Measurements from ENCODE around the gene EPHA7.

Gene EPHA7

DNA sequence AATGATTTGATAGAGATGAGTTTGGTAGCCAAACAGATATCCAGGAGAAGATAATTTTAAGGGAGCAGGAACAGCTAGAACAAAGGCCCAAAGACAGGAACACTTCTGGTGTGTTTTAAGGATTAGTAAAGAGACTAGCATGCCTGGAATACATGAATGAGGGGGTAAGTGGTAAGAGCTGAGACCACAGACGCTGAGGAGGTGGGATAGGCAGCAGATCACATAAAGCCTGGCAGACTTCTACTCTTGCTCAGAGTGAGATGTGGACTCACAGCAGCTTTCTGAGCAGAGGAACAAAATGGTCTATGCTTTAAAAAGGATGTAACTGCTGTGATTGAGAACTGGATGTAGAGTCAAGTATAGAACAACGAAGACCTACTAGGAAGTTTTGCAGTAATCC is 100.1 kb downstream of the EPHA7 start:
- no peak for DNase-seq

GRCh38 chr6:93318121-93318520 is 101.2 kb downstream of the EPHA7 start:
- no peak for DNase-seq

DNA sequence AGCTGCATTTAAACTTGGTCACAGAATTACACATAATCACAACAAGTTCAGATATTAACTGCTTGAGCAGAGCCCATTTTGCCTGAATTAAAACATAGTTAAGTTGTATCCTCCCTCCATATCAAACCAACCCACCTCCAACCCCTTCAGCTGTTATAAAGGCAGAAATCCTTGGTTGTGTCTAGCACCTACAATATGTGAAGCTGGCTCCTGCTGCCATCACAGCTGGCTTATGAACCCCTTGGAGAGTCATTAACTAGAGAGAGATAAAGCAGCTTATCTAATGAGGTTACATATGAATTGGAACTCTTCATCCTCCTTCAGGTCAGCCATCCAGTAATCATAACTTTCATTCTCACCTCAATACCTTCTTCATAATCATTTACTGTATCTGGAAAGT is 101.8 kb downstream of the EPHA7 start:
- no peak for DNase-seq

DNA sequence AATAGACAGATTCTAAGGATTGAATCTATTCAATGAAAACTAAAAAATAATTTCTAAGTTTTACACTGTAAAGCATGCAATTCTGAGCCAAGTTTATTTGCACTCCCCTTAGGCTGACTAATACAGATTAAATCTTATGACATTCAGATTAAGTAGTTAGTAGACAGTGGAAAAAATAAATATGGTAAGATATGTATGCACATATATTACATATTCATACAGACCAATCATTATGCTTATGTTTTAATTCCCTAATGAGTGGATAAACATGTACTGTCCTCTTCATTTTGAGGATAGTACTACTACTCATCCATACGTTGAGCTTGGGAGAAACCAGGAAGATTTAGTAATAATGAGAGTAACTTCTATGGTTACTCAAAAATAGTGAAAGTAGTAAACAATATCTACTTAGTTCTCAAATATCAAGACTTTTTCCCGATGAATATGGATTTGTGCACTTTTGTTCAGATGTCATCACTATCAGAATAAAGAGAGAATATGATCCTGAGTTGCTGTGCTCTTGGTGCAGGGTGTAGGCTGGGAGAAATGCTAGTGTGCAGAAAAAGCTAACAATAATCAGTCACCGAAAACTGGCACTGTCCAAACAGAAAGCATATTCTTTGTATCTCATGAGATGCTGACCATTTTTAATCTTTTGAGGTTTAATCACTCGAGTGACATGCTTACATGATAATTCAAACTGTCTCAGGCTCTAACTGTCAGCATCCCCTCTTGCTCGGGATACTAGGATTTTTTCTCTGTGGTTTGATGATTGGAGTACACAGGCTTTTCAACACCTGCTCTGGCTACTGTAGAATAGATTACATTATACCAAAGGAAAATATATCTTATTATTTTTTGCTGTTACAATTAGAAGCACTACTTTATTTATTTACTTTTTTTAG is 111.6 kb downstream of the EPHA7 start:
- no peak for DNase-seq

DNA sequence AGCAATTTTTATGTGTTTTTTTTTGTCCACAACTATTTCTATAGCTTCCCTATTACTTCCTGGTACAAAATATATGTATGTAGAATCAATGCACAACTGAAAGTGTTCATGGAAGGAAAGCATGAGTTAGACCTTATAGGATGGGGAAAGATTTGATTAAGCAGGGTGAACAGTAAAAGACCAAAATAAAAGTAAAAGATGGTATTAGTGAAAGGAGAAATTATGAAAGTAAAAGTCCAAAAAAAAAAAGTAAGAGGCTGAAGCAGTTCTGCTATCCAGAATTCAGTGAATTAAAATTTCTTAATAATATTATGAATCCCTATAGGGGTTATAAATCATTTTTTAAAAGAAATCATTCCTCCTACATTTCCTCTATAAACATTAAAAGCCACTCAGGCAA is 114.3 kb downstream of the EPHA7 start:
- DNase-seq: no peak

- no peak for DNase-seq
Observed at GRCh38 chr6:93304505-93304904, 114.9 kb downstream of the EPHA7 start.

DNA sequence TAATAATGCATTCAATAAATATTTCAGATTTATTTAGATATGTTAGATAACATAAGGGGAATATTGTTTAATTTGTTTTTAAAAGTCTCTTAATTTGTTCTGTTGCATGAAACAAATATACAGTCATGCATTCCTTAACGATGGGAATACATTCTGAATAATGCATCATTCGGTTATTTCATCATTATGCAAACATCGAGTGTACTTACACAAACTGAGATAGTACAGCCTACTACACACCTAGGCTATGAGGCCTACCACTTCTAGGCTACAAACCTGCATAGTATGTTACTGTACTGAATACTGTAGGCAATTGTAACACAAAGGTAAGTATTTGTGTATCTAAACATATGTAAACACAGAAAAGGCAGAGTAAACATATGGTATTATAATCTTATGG is 118.7 kb downstream of the EPHA7 start:
- DNase-seq: peak; percentile 87

DNA sequence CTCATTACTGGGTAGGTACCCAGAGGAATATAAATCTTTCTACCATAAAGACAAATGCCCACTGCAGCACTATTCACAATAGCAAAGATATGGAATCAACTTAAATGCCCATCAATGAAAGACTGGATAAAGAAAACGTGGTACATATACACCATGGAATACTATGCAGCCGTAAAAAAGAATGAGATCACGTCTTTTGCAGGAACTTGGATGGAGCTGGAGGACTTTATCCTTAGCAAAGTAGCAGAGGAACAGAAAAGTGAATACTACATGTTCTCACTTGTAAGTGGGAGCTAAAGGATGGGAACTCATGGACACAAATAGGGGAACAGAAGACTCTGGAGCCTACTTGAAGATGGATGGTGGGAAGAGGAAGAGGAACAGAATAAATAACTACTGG is 119.7 kb downstream of the EPHA7 start:
- DNase-seq: no peak

- DNase-seq: no peak
Observed at GRCh38 chr6:93295631-93296030, 123.7 kb downstream of the EPHA7 start.

DNA sequence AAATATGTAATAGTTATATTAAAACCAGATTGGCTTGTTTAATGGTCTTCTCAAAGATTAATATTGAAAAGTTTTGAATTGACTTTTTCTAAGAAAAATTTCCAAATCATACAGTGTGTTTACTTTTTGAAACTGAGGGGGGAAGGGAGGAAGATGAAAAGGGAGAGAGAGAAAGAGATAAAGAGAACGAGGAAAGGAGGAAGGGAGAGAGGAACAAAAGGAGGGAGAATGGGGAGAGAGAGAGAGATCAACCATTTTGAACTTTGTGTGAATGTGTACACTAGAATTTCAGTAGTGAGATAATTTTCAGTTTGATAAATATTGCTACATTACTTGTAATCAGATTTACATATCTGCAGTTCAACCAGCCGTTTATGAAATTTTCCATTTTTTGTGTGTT is 124.5 kb downstream of the EPHA7 start:
- no peak for DNase-seq

GRCh38 chr6:93293872-93294271 is 125.5 kb downstream of the EPHA7 start:
- peak; percentile 66 for DNase-seq

DNA sequence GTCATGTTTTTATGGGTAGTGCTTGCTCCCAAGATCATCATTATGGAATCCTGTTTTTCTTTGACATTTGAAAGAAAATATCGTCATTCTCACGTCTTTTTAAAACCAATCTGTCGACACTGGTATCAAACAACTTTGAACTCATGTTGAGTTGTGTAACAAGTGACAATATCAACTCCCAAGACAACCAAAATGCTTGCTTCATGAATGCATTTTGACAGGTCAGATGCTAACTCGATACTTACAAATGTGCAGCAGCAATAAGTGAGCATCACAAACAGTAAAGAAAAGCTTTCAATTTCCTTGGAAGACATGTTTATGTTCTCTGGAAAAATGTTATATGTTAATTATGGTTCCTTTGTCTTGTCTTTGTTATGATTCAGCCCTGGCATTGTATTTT is 125.9 kb downstream of the EPHA7 start:
- no peak for DNase-seq

- DNase-seq: no peak
Observed at GRCh38 chr6:93282521-93283031, 136.8 kb downstream of the EPHA7 start.

DNA sequence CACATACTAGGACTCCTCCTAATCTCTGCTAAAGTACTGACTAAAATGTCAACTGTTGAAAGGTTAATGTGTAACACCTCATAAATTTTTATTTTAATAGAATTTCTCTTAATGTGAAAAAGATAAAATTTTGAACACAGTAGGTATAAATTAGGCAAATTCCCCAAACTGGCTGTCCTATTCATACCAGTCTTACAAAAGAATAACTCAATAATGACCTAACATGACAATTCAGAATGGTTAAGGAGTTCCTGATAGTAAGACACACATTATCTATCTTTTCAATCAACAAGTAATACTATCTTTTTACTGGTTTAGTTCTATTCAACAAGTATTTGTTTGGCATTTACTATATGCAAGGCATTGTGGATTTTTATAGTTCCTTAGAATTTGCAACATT is 141.1 kb downstream of the EPHA7 start:
- DNase-seq: no peak

DNA sequence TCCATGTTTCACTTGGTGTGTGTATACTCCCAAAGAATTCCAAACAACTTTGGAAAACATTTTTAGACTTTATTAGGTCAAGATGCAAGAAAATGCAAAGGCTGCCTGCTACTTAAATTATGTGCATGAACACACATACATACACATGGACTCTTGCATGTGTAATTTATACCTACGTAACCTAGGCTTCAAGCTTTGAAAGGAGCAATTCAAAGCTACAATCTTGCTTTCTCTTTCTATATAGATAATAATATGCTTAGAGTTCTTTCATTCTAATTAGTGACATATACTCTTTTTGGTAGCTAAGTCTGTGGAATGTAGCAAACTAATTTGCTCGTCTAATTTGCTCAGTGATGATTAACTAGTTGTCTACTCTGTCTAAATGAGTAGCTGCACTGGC is 146.5 kb downstream of the EPHA7 start:
- no peak for DNase-seq

- peak; percentile 4 for DNase-seq
Observed at GRCh38 chr6:93272211-93272610, 147.1 kb downstream of the EPHA7 start.

DNA sequence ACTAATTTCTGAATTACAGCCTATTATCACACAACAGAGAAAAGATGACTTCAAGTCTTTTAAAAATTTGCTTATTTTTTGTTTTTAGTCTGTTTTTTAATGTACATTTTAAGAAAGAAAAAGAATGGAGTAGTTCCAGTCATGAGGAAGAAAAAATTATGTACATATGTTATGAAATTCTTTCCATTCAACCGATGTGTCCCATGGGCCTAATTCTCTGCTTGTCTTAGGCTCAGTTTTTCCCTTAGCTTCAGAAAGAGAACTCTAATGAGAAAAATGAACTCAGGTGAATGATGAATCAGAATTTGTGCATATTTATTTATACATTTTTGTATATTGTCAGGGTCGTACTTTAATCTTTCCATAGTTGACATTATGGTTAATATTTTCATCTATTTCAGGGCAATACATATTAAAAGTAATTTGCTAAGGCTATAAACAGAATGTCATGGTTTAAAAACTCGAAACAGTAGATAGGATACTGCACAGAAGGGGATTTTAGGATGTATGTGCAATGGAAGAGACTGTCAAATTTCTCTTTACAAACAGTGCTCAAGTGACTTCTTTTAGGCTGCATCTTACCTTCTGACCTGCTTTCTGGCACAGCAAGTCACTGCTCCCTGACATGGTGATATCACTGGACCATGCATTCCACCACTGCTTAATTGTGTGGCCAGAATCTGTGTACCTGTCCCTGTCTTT is 153.1 kb downstream of the EPHA7 start:
- DNase-seq: no peak

DNA sequence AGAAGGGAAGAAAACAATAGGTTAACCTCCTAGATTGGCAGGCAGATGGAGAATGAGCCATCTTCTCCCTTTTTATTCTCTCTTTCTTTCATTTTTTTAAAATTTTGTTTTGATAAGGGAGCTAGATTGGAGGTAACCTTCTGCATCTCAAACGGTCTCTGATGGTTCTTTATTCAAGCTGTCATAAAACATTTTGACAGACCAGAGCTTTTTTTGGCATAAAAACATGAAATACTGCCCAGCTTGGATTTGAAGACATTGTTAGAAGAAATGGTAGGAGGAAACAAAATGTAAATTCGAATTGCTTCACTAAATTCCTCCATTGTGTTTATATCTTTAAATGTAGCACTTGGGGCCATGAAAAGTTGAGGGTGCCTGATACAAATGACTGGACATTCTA is 158.5 kb downstream of the EPHA7 start:
- no peak for DNase-seq

DNA sequence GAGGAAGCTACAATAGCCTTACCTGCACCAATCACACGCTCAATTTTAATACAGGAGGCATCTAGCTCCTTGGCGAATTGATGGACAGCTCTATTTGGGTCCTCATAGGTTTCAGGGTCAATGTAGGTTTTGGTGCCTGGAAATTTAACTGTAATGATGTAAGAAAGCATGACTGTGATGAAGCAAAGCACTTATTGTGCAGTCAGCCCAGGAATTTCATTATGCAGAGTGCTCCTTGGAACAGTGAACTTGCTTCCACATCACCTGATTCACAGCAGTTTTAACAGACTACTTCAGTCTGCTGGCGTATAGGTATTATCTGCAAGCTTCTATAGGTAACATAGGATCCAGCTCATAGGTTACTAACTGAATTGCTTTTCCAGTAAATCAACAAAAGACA is 160.0 kb downstream of the EPHA7 start:
- DNase-seq: no peak

- no peak for DNase-seq
Observed at GRCh38 chr6:93252930-93253329, 166.4 kb downstream of the EPHA7 start.

DNA sequence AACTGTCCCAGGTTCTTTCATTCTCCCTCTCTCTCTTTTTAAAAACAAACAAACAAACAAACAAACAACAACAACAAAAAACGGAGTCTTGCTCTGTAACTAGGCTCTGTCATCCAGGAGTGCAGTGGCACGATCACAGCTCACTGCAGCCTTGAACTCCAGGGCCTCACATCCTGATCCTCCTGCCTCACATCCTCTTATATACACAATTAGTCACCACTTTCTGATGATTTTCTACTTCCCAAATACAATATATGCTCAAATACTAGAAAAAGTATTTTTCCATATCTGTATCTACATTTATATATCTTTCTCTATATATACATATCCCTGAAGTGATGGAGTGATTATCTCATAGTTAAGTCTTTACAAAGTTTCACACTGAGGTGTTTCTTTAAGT is 170.7 kb downstream of the EPHA7 start:
- no peak for DNase-seq

DNA sequence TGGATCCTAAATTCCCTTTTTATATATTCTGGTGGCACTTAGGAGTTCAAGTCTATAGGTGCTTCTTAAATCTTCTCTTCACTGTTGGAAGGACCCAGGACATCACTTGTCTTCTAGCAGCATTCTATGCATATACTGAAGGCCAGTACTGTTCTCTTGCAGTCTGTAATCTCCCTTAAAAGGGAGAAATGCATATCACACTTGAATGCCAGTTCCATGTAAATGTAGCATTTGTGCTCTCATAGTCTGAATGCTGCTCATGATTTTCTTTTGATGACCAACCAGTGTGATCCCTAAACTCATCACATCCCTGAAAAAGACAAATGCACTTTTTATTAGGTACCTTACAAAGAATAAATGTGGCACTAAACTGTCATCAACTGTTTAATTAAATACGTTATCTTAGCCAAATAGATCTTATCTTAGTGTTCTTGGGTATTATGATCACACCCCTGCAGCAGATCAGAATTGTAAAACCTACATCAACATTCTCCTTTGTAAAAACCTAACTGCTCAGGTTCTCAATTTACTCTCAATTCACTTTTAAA is 176.1 kb downstream of the EPHA7 start:
- no peak for DNase-seq

GRCh38 chr6:93242049-93242448 is 177.3 kb downstream of the EPHA7 start:
- DNase-seq: no peak

DNA sequence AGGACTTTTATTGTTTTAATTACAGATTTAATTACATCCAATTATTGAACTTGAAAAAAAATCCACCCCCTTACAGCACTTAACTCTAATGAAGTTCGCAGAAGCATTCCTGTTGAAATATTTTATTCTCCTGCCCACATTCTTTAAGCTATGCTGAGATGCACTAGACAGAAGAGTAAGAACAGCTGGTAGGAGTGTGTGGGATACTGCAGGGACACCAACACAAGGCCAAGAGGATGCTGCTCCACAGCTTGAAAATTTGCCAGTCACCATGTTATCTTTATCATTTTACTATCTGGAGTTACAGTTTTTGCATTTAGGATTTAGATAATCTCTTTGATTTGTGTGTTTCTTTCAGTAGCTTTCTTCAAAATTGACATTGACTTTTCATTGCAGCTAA is 180.7 kb downstream of the EPHA7 start:
- no peak for DNase-seq

Data from DMS153 (cell line).